SH-SY5Y (cell line): ENCODE data around the gene WDR7.

Source experiments
- GATA2 ChIP-seq: IDR thresholded peaks from 2 replicates; pipeline ENCODE4 v1.6.1; 2011; ENCODE audit warnings: mild to moderate bottlenecking, low read depth, low read length
- GATA3 ChIP-seq: IDR thresholded peaks from 2 replicates; pipeline ENCODE4 v1.6.1; 2011; ENCODE audit warnings: low read depth, mild to moderate bottlenecking, low read length, moderate library complexity

DNA sequence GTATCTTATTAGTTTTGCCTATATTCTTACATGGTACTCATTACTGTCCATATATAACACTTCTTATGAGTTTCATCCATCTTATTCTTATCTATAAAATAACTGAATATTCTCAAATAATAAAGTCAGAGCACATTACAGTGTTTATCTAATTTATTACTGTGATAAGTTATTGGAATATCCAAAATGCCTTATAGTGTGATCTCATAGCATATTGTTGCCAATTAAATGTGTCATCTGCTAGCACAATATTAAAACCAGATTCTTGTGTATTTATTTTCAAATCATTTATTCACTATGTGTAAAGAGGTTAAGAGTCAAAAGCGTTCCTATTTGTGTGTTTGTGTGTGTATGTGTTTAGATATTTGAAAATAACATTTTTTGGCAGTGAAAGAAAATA, 151.9 kb downstream of the WDR7 start:
- TF ChIP-seq GATA2 (no peak), GATA3 (no peak)
